Common myeloid progenitor, CD34-positive (primary cell): ENCODE results near the gene CLSTN3.
"Not testable (repeated sequence)": the region's sequence is repeated elsewhere in the genome, so short reads cannot be mapped to it uniquely, and the experiment has no call there.

Source experiments
- CTCF ChIA-PET: fragments of 350-600 bp; sonication (Branson Sonifier 250); formaldehyde crosslinking; loops from one replicate; lab custom pipeline; 2021; ENCODE audit warnings: antibody characterized with exemption; lab: Charles Lee
- POLR2A ChIA-PET: fragments of 350-600 bp; sonication (Branson Sonifier 250); formaldehyde crosslinking; loops from one replicate; lab custom pipeline; 2021; ENCODE audit warnings: antibody characterized with exemption; lab: Charles Lee
- DNase-seq, 3 donors: peaks; one replicate each; pipeline versions ENCODE4 v3.0.0 to v3.0.0-alpha.2; 2013
- H3K27ac ChIP-seq, 2 experiments: 1 replicate in 1 of 2; 2 replicates in 1 of 2; pipeline ENCODE4 v1.7.0; 2013; ENCODE audit warnings: inconsistent platforms in 2 of 2, low read length in 2 of 2, mild to moderate bottlenecking in 2 of 2, low read depth in 1 of 2, moderate library complexity in 1 of 2; ENCODE audit not compliant: severe bottlenecking in 2 of 2, insufficient read depth in 1 of 2, poor library complexity in 1 of 2
- H3K27me3 ChIP-seq, 5 experiments: replicated peaks in 2 of 5; 1 replicate in 3 of 5; 2 replicates in 2 of 5; pipeline versions ENCODE4 v1.6.1 to v1.7.0; 2013; ENCODE audit warnings: low read length in 4 of 5, mild to moderate bottlenecking in 2 of 5, moderate library complexity in 2 of 5, inconsistent platforms in 1 of 5; ENCODE audit not compliant: insufficient read depth in 5 of 5, control insufficient read depth in 4 of 5
- H3K36me3 ChIP-seq, 4 experiments: 1 replicate in 2 of 4; 2 replicates in 2 of 4; pipeline versions ENCODE4 v1.6.1 to v1.7.0; 2013; ENCODE audit warnings: low read length in 3 of 4, control low read depth in 1 of 4, mild to moderate bottlenecking in 1 of 4; ENCODE audit not compliant: control insufficient read depth in 4 of 4, insufficient read depth in 4 of 4
- H3K4me1 ChIP-seq, 4 experiments: 1 replicate in 3 of 4; 2 replicates in 1 of 4; pipeline versions ENCODE4 v1.6.1 to v1.7.1; 2013; ENCODE audit warnings: low read length in 3 of 4, mild to moderate bottlenecking in 3 of 4, control low read depth in 1 of 4, inconsistent platforms in 1 of 4, moderate library complexity in 1 of 4; ENCODE audit not compliant: control insufficient read depth in 4 of 4, insufficient read depth in 4 of 4; ENCODE audit errors: control extremely low read depth in 1 of 4
- H3K4me3 ChIP-seq, 7 experiments: 1 replicate in 4 of 7; 2 replicates in 3 of 7; pipeline versions ENCODE4 v1.5.1 to v1.7.0; 2013; ENCODE audit warnings: mild to moderate bottlenecking in 7 of 7, low read length in 6 of 7, moderate library complexity in 6 of 7, inconsistent platforms in 2 of 7, low read depth in 2 of 7, control low read depth in 1 of 7; ENCODE audit not compliant: insufficient read depth in 4 of 7, control insufficient read depth in 1 of 7; ENCODE audit errors: extremely low read depth in 1 of 7
- H3K9me3 ChIP-seq, 5 experiments: 1 replicate in 4 of 5; 2 replicates in 1 of 5; pipeline versions ENCODE4 v1.6.1 to v1.7.1; 2013; ENCODE audit warnings: low read length in 4 of 5, mild to moderate bottlenecking in 2 of 5, inconsistent platforms in 1 of 5, low read depth in 1 of 5, moderate library complexity in 1 of 5; ENCODE audit not compliant: control insufficient read depth in 4 of 5, insufficient read depth in 2 of 5; ENCODE audit errors: control extremely low read depth in 1 of 5
- WGBS: methylation state at CpG from one replicate; pipeline ENCODE4 v1.1.5; 2013; ENCODE audit not compliant: insufficient coverage; 5-methylcytosine and 5-hydroxymethylcytosine counted together

Gene CLSTN3

GRCh38 chr12:7103837-7104584, 26.2 kb upstream of the CLSTN3 start:
- 95% methylated on average over 11 of the region's 14 CpGs for WGBS
- Histone ChIP-seq H3K4me1 (peaks cover 3 to 32% (median 19%) of the 10 kb centered on the region in 4 experiments), H3K27me3 (no peaks in the 10 kb centered on the region), H3K27ac (no peak overlapping the region), H3K4me3 (no peak overlapping the region), H3K36me3 (peaks cover 6 to 38% (median 29%) of the 10 kb centered on the region in 4 experiments), H3K9me3 (peaks cover 0 to 5% (median 0%) of the 10 kb centered on the region in 5 experiments)
- POLR2A ChIA-PET, result no interaction called here
- DNase-seq, result no peak
- CTCF ChIA-PET, result interaction anchor here (0.7 to 2.1 kb wide), 6 partner anchors 9 to 138 kb away, joined by 3 to 4 read pairs (median 3); no protein-coding TSS in a partner anchor

GRCh38 chr12:7106082-7106481, 24.1 kb upstream of the CLSTN3 start:
- no CpG with 5 or more reads among the region's 1 CpG for WGBS
- Histone ChIP-seq H3K27ac (no peak overlapping the region), H3K27me3 (no peaks in the 10 kb centered on the region), H3K9me3 (peaks cover 0 to 5% (median 0%) of the 10 kb centered on the region in 5 experiments), H3K4me3 (no peak overlapping the region), H3K36me3 (peaks cover 6 to 36% (median 24%) of the 10 kb centered on the region in 4 experiments), H3K4me1 (peaks cover 3 to 39% (median 28%) of the 10 kb centered on the region in 4 experiments)
- ChIA-PET POLR2A (no interaction called here), CTCF (interaction anchor here (1.0 to 6.1 kb wide), 5 partner anchors 13 to 158 kb away, joined by 3 to 55 read pairs (median 4); partner anchors contain the start of gene C1R)
- DNase-seq, result no peak

GRCh38 chr12:7107181-7107580, 23.0 kb upstream of the CLSTN3 start:
- peak overlapping the region in 2 of 7 experiments; percentile 20 to 67 for H3K4me3 ChIP-seq
- H3K9me3 ChIP-seq, DNase-seq, H3K27me3 ChIP-seq, H3K27ac ChIP-seq: not testable (repeated sequence)
- WGBS, result 96% methylated on average over 4 of the region's 5 CpGs
- H3K36me3 ChIP-seq, result peaks cover 6 to 32% (median 19%) of the 10 kb centered on the region in 4 experiments
- peaks cover 3 to 39% (median 28%) of the 10 kb centered on the region in 4 experiments for H3K4me1 ChIP-seq
- POLR2A ChIA-PET, result interaction anchor here (2.9 kb wide), 1 partner anchor 163 kb away, joined by 13 read pairs; the partner anchor contains the start of genes C12orf57 and RNU7-1
- CTCF ChIA-PET, result interaction anchor here (0.9 to 7.5 kb wide), 14 partner anchors 9 to 353 kb away, joined by 3 to 55 read pairs (median 4); partner anchors contain the start of genes C12orf57, C1R, RNU7-1 and SPSB2

- 52% methylated on average over 2 of the region's 3 CpGs for WGBS
- ChIA-PET CTCF (interaction anchor here (0.9 to 7.5 kb wide), 16 partner anchors 12 to 354 kb away, joined by 3 to 55 read pairs (median 5); partner anchors contain the start of genes C12orf57, C1R, CLSTN3 and RNU7-1), POLR2A (interaction anchor here (2.5 to 2.9 kb wide), 2 partner anchors 39 to 164 kb away, joined by 9 to 13 read pairs; partner anchors contain the start of genes C12orf57 and RNU7-1)
- Histone ChIP-seq H3K36me3 (peaks cover 6 to 31% (median 18%) of the 10 kb centered on the region in 4 experiments), H3K4me1 (peaks cover 2 to 35% (median 24%) of the 10 kb centered on the region in 4 experiments), H3K4me3 (peak overlapping the region in 6 of 7 experiments; percentile 67 to 96 (median 82)), H3K27ac (peak overlapping the region; percentile 86 to 89), H3K9me3 (peaks cover 0 to 5% (median 0%) of the 10 kb centered on the region in 5 experiments), H3K27me3 (no peaks in the 10 kb centered on the region)
- DNase-seq, result peak in 2 of 3 donors; percentile 19 to 28
Observed at GRCh38 chr12:7107636-7108002, 22.6 kb upstream of the CLSTN3 start.

GRCh38 chr12:7108003-7108795, 22.0 kb upstream of the CLSTN3 start:
- no peaks in the 10 kb centered on the region for H3K27me3 ChIP-seq
- ChIA-PET POLR2A (interaction anchor here (1.2 to 2.9 kb wide), 3 partner anchors 40 to 236 kb away, joined by 3 to 13 read pairs (median 9); partner anchors contain the start of genes C12orf57 and RNU7-1), CTCF (interaction anchor here (0.7 to 7.5 kb wide), 21 partner anchors 13 to 239 kb away, joined by 3 to 55 read pairs (median 4); partner anchors contain the start of genes C12orf57, C1R, CLSTN3 and LRRC23)
- peaks cover 0 to 5% (median 0%) of the 10 kb centered on the region in 5 experiments for H3K9me3 ChIP-seq
- H3K27ac ChIP-seq, result peak overlapping the region; percentile 86 to 89
- peak; percentile 56 to 83 (median 78) for DNase-seq
- H3K4me3 ChIP-seq, result peak overlapping the region; percentile 47 to 96 (median 81)
- peaks cover 5 to 31% (median 16%) of the 10 kb centered on the region in 4 experiments for H3K36me3 ChIP-seq
- WGBS, result 3% methylated on average over 17 of the region's 30 CpGs
- peaks cover 0 to 29% (median 21%) of the 10 kb centered on the region in 4 experiments for H3K4me1 ChIP-seq
